ENCODE measurements around the gene CARM1.

DNA sequence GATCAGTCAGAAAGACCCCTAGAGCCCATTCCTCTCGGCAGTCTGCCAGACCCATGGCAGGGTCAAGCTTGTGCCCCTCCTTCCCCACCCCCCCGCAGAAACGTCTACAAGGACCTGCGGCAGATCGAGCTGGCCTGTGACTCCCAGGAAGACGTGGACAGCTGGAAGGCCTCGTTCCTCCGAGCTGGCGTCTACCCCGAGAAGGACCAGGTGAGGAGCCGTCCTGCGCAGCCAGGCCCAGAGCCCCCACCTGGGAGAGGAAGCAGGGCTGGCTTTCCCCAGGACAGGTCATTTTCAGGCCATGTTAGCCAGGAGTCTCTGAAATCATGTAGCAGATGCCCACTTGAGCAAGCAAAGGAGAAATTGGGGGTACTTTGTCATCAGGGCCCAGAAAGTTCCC, 47.7 kb upstream of the CARM1 start:
- TF ChIP-seq, protein P1, sequence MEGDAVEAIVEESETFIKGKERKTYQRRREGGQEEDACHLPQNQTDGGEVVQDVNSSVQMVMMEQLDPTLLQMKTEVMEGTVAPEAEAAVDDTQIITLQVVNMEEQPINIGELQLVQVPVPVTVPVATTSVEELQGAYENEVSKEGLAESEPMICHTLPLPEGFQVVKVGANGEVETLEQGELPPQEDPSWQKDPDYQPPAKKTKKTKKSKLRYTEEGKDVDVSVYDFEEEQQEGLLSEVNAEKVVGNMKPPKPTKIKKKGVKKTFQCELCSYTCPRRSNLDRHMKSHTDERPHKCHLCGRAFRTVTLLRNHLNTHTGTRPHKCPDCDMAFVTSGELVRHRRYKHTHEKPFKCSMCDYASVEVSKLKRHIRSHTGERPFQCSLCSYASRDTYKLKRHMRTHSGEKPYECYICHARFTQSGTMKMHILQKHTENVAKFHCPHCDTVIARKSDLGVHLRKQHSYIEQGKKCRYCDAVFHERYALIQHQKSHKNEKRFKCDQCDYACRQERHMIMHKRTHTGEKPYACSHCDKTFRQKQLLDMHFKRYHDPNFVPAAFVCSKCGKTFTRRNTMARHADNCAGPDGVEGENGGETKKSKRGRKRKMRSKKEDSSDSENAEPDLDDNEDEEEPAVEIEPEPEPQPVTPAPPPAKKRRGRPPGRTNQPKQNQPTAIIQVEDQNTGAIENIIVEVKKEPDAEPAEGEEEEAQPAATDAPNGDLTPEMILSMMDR (IDR thresholded peaks at IDR 0.05), result no peak
- TF ChIP-seq POLR2AphosphoS5 (IDR thresholded peaks at IDR 0.05) (no peak), POLR2A (IDR thresholded peaks at IDR 0.05) (no peak)

All from prostate gland (tissue), 2 donors.